A549 (cell line): ENCODE results near the gene DSCAM.

Experiments used
- BHLHE40 ChIP-seq: IDR thresholded peaks from 2 replicates; pipeline ENCODE4 v1.6.1; 2012; ENCODE audit warnings: low read depth, low read length, inconsistent platforms
- CHD2 ChIP-seq: fragments of 150-350 bp; IDR thresholded peaks from 2 replicates; pipeline ENCODE4 v1.6.1; 2014; ENCODE audit warnings: low read length; ENCODE audit not compliant: partially characterized antibody
- EHMT2 ChIP-seq: fragments of 200-600 bp; sonication (generic); IDR thresholded peaks from 2 replicates; pipeline ENCODE4 v1.6.1; 2016; ENCODE audit warnings: antibody characterized with exemption, low read depth, mild to moderate bottlenecking, moderate library complexity
- EP300 ChIP-seq, 2 experiments: fragments of >200 bp; sonication (Bioruptor Twin); formaldehyde crosslinking; IDR thresholded peaks; 2 replicates in 1 of 2; 3 replicates in 1 of 2; pipeline ENCODE4 v1.6.1; 2016 to 2017
- JUN ChIP-seq, 2 experiments: fragments of >200 bp; sonication (Bioruptor Twin); formaldehyde crosslinking; IDR thresholded peaks; 2 replicates in 1 of 2; 3 replicates in 1 of 2; pipeline ENCODE4 v1.6.1; 2016 to 2017
- TF ChIP-seq, protein P1 (sequence below): fragments of >200 bp; sonication (Bioruptor Twin); formaldehyde crosslinking; IDR thresholded peaks from 3 replicates; pipeline ENCODE4 v1.5.1; 2016
- TF ChIP-seq, protein P2 (sequence below): fragments of 250-450 bp; sonication (Bioruptor Pico); IDR thresholded peaks from 2 replicates; pipeline ENCODE4 v1.5.0; 2020; ENCODE audit warnings: low read depth, mild to moderate bottlenecking, moderate library complexity
- TF ChIP-seq, protein P3 (sequence below): fragments of 250-450 bp; sonication (Bioruptor Pico); IDR thresholded peaks from 2 replicates; pipeline ENCODE4 v1.5.0; 2021; ENCODE audit warnings: mild to moderate bottlenecking, moderate library complexity, borderline replicate concordance
- TF ChIP-seq, protein P4 (sequence below): fragments of 450-650 bp; IDR thresholded peaks from 2 replicates; pipeline ENCODE4 v1.6.1; 2014; ENCODE audit warnings: antibody characterized with exemption
- TF ChIP-seq, protein P5 (sequence below): fragments of 200-600 bp; sonication (generic); IDR thresholded peaks from 2 replicates; pipeline ENCODE4 v1.6.1; 2016; ENCODE audit warnings: antibody characterized with exemption, mild to moderate bottlenecking, moderate library complexity

DNA sequence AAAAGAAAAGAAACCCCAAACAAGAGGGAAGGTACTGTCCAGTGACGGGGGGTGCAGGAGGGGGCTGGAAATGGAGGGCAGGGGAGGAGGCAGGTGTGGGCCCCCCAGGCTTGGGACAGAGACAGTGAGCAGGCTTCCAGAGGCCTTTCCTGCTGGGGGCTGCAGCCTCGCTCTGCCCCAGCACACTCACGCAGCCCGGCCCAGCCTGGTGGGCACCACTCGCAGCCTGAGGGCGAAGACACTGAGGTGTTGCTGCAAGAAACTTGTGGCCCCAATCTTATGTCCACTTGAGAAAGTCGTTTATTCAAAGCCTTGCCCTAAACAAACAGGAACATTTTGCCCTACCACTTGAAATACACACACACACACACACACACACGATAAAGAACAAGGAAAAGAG lies 705.3 kb downstream of the DSCAM start:
- TF ChIP-seq, protein P1, sequence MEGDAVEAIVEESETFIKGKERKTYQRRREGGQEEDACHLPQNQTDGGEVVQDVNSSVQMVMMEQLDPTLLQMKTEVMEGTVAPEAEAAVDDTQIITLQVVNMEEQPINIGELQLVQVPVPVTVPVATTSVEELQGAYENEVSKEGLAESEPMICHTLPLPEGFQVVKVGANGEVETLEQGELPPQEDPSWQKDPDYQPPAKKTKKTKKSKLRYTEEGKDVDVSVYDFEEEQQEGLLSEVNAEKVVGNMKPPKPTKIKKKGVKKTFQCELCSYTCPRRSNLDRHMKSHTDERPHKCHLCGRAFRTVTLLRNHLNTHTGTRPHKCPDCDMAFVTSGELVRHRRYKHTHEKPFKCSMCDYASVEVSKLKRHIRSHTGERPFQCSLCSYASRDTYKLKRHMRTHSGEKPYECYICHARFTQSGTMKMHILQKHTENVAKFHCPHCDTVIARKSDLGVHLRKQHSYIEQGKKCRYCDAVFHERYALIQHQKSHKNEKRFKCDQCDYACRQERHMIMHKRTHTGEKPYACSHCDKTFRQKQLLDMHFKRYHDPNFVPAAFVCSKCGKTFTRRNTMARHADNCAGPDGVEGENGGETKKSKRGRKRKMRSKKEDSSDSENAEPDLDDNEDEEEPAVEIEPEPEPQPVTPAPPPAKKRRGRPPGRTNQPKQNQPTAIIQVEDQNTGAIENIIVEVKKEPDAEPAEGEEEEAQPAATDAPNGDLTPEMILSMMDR, result no peak
- TF ChIP-seq, protein P2, sequence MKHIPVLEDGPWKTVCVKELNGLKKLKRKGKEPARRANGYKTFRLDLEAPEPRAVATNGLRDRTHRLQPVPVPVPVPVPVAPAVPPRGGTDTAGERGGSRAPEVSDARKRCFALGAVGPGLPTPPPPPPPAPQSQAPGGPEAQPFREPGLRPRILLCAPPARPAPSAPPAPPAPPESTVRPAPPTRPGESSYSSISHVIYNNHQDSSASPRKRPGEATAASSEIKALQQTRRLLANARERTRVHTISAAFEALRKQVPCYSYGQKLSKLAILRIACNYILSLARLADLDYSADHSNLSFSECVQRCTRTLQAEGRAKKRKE (CRISPR knock-in tag), result no peak
- TF ChIP-seq, protein P3, sequence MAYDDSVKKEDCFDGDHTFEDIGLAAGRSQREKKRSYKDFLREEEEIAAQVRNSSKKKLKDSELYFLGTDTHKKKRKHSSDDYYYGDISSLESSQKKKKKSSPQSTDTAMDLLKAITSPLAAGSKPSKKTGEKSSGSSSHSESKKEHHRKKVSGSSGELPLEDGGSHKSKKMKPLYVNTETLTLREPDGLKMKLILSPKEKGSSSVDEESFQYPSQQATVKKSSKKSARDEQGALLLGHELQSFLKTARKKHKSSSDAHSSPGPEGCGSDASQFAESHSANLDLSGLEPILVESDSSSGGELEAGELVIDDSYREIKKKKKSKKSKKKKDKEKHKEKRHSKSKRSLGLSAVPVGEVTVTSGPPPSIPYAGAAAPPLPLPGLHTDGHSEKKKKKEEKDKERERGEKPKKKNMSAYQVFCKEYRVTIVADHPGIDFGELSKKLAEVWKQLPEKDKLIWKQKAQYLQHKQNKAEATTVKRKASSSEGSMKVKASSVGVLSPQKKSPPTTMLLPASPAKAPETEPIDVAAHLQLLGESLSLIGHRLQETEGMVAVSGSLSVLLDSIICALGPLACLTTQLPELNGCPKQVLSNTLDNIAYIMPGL, result no peak
- TF ChIP-seq EP300 (IDR thresholded peaks at IDR 0.05), result no peak
- TF ChIP-seq JUN (IDR thresholded peaks at IDR 0.05), result no peak
- TF ChIP-seq BHLHE40, result no peak
- TF ChIP-seq, protein P4, sequence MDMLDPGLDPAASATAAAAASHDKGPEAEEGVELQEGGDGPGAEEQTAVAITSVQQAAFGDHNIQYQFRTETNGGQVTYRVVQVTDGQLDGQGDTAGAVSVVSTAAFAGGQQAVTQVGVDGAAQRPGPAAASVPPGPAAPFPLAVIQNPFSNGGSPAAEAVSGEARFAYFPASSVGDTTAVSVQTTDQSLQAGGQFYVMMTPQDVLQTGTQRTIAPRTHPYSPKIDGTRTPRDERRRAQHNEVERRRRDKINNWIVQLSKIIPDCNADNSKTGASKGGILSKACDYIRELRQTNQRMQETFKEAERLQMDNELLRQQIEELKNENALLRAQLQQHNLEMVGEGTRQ, result no peak
- TF ChIP-seq, protein P5, sequence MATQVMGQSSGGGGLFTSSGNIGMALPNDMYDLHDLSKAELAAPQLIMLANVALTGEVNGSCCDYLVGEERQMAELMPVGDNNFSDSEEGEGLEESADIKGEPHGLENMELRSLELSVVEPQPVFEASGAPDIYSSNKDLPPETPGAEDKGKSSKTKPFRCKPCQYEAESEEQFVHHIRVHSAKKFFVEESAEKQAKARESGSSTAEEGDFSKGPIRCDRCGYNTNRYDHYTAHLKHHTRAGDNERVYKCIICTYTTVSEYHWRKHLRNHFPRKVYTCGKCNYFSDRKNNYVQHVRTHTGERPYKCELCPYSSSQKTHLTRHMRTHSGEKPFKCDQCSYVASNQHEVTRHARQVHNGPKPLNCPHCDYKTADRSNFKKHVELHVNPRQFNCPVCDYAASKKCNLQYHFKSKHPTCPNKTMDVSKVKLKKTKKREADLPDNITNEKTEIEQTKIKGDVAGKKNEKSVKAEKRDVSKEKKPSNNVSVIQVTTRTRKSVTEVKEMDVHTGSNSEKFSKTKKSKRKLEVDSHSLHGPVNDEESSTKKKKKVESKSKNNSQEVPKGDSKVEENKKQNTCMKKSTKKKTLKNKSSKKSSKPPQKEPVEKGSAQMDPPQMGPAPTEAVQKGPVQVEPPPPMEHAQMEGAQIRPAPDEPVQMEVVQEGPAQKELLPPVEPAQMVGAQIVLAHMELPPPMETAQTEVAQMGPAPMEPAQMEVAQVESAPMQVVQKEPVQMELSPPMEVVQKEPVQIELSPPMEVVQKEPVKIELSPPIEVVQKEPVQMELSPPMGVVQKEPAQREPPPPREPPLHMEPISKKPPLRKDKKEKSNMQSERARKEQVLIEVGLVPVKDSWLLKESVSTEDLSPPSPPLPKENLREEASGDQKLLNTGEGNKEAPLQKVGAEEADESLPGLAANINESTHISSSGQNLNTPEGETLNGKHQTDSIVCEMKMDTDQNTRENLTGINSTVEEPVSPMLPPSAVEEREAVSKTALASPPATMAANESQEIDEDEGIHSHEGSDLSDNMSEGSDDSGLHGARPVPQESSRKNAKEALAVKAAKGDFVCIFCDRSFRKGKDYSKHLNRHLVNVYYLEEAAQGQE, result no peak
- no peak for TF ChIP-seq CHD2
- TF ChIP-seq EHMT2, result no peak
